Urinary bladder (tissue), 4 donors: ENCODE results near the gene BHLHA9. TPM values are rescaled to one million over a fixed set of nuclear protein-coding genes. Genes with fewer than 3 reads are reported as not detected.
"Not testable (repeated sequence)": the region's sequence is repeated elsewhere in the genome, so short reads cannot be mapped to it uniquely, and the experiment has no call there.

ENCODE experiments used
- DNase-seq: peaks from one replicate; pipeline ENCODE4 v3.0.0-alpha.2; 2015; ENCODE audit errors: extremely low spot score
- H3K27ac ChIP-seq: one replicate; pipeline ENCODE4 v1.5.1; 2013; ENCODE audit warnings: low read depth, mild to moderate bottlenecking, moderate library complexity
- H3K36me3 ChIP-seq: one replicate; pipeline ENCODE4 v1.6.1; 2013; ENCODE audit warnings: mild to moderate bottlenecking, moderate library complexity; ENCODE audit not compliant: insufficient read depth
- H3K4me1 ChIP-seq: one replicate; pipeline ENCODE4 v1.6.1; 2013; ENCODE audit warnings: mild to moderate bottlenecking, moderate library complexity; ENCODE audit not compliant: insufficient read depth
- H3K4me3 ChIP-seq: one replicate; pipeline ENCODE4 v1.5.1; 2013; ENCODE audit warnings: low read depth, low read length
- WGBS: extraction: QIAGEN DNeasy Blood & Tissue Kit; methylation state at CpG from one replicate; pipeline ENCODE4 v1.1.7; 2013; 5-methylcytosine and 5-hydroxymethylcytosine counted together
- polyA plus RNA-seq: library from polyadenylated mRNA; stranded (reverse); fragments of 200-250 nt; gene quantifications from one replicate; pipeline ENCODE4 v1.2.3, GENCODE V29; 2013
- total RNA-seq: library from RNA; depleted of rRNA; stranded (reverse); fragments of >200 nt; gene quantifications from one replicate; pipeline ENCODE4 v1.2.3, GENCODE V29; 2014
- donor health status: healthy with polysubstance abuse.
- donor health status: healthy.

BHLHA9 gene
- total and polyA plus RNA-seq, 2 donors: not detected

DNA sequence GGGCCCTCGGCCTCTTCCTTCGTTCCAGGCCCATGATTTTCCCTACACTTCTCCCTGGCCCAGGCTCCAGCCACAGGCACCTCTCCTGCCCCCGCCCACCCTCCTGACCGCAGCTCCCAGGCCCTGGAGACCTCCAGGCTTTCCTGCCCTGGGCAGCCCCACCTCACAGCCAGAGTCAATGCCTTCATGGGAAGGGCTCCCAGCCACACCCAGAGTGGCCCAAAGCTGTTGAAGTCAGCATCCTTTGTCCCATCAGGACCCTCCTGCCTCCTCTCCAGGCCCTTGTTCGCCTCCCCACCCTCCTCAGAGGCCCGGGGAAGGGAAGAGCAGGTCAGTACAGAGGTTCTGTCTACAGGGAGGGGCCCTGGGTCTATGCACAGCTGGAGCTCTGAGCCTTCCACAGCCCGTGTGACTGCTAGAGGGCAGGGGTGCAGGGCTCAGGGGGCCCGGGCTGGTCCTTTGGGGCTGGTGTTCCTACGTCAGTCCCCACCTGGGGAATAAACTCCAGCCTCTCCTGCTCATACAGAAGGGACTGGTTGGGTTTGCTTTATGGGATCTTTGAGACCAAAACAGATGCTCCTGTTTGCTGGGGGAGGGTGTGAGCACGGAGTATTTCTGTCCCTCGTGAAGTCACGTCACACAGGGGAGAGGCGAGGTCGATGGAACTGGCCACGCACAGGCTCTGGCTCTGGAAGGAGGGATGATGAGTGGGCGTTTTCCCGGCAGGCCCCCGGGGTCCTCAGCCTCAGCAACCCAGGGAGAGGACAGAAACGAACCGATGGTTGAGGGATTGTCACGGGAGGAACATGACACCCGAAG is 29.5 kb downstream of the BHLHA9 start:
- Histone ChIP-seq H3K4me3 (no peak overlapping the region), H3K4me1 (no peaks in the 10 kb centered on the region), H3K27ac (no peak overlapping the region), H3K36me3 (no peaks in the 10 kb centered on the region)
- no peak for DNase-seq
- WGBS: 74% methylated on average over 22 of the region's 22 CpGs

DNA sequence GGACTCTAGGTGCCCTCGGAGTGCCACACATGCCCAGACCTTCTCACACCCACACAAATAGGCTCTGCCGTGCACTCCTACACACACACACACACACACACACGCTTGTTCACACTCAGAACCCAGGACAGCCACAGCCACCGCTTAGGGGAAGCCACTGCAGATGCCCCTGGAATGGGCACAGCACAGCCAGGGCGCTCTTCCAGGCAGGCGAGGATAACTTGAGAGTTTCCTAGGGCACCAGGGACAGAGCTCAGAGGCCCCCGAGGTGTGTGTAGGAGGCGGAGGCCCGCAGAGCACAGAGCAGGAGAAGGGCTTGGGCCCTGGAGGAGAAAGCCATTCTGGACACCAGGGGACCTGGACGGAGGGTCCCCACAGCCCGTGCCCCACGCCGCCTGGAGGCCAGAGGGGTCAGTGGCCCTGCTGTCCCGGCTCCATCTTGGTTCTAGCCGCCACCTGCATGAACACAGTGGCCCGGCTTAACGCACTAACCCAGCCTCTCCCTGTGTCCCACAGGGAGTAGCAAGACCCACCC is 30.2 kb downstream of the BHLHA9 start:
- Histone ChIP-seq H3K27ac (no peak overlapping the region), H3K4me3 (no peak overlapping the region), H3K4me1 (no peaks in the 10 kb centered on the region), H3K36me3 (no peaks in the 10 kb centered on the region)
- WGBS: 85% methylated on average over 17 of the region's 17 CpGs
- no peak for DNase-seq

- H3K4me3 ChIP-seq: no peak overlapping the region
- no peaks in the 10 kb centered on the region for H3K4me1 ChIP-seq
- no peak for DNase-seq
- no peaks in the 10 kb centered on the region for H3K36me3 ChIP-seq
- WGBS: 67% methylated on average over 14 of the region's 14 CpGs
- H3K27ac ChIP-seq: no peak overlapping the region
Observed at GRCh38 chr17:1301546-1301945, 31.3 kb downstream of the BHLHA9 start.

DNA sequence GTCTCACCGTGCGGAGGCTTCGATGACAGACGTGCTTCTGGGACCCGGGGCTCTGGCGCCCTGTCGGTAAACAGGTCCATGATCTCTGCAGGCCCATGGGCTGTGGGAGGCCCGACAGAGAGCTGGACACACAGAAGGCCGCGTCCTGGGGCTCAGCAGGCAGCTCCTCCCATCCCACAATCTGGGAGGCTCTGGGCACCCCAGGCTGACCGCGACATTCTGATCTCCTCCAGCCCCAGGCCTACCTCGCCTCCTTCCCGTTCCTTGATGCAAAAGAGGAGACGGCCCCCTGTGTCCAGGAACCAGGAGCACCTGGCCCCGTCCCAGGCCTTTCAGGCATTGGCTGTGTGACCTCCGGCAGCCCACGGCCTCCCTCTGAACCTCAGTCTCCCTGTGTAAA is 32.5 kb downstream of the BHLHA9 start:
- no peaks in the 10 kb centered on the region for H3K36me3 ChIP-seq
- 74% methylated on average over 18 of the region's 18 CpGs for WGBS
- H3K27ac ChIP-seq: no peak overlapping the region
- no peak overlapping the region for H3K4me3 ChIP-seq
- no peak for DNase-seq
- no peaks in the 10 kb centered on the region for H3K4me1 ChIP-seq

GRCh38 chr17:1304522-1304921 is 34.3 kb downstream of the BHLHA9 start:
- Histone ChIP-seq H3K27ac (no peak overlapping the region), H3K4me3 (no peak overlapping the region), H3K4me1 (no peaks in the 10 kb centered on the region), H3K36me3 (no peaks in the 10 kb centered on the region)
- WGBS: 75% methylated on average over 5 of the region's 5 CpGs
- DNase-seq: no peak

- Histone ChIP-seq H3K36me3 (no peaks in the 10 kb centered on the region), H3K4me3 (no peak overlapping the region), H3K4me1 (no peaks in the 10 kb centered on the region), H3K27ac (no peak overlapping the region)
- 79% methylated on average over 19 of the region's 19 CpGs for WGBS
- no peak for DNase-seq
Observed at GRCh38 chr17:1304962-1305563, 34.8 kb downstream of the BHLHA9 start.

DNA sequence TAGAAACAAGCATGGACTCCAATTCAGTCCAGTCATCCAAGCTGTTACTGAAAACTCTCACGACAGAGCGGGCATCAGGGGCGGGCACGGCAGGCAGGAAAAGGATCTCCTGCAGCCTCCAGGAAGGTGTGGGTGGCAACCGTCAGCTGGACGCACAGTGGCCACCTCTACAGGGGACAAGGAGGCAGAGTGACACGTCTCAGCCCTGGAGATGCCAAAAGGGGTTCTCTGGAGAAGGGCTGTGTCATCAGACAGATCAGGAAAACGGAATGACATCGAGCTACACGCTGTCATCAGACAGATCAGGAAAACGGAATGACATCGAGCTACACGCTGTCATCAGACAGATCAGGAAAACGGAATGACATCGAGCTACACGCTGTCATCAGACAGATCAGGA is 37.6 kb downstream of the BHLHA9 start:
- not testable (repeated sequence) for H3K4me3 ChIP-seq, H3K27ac ChIP-seq, H3K36me3 ChIP-seq, H3K4me1 ChIP-seq, DNase-seq
- 80% methylated on average over 13 of the region's 16 CpGs for WGBS

GRCh38 chr17:1312261-1312870 is 42.1 kb downstream of the BHLHA9 start:
- Histone ChIP-seq H3K4me1 (no peaks in the 10 kb centered on the region), H3K27ac (no peak overlapping the region), H3K36me3 (no peaks in the 10 kb centered on the region), H3K4me3 (no peak overlapping the region)
- WGBS: 55% methylated on average over 9 of the region's 9 CpGs
- no peak for DNase-seq

DNA sequence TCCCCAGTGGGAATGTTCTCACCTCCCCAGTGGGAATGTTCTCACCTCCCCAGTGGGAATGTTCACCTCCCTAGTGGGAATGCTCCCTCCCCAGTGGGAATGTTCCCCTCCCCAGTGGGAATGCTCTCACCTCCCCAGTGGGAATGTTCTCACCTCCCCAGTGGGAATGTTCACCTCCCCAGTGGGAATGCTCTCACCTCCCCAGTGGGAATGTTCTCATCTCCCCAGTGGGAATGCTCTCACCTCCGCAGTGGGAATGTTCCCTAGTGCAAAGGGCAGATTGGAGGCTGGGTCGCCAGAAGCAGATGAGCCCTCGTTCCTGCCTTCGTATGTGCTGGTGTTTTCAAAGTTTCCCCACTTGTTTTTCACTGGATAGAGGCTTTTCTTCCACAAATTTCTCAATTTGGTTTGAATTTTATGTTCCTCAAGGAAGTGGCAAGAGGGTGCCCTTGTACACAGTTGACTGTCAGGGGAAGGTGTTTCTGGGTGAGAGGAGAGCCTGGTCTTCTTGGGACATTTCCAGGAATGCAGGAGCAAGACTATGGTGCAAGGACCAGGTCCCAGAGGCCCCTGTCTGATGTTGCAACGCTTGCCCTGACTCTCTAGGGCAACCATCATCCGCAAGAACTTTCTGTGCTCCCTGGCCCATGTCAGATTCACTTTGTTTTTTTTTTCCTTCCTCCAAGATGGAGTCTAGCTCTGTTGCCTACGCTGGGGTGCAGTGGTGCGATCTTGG is 43.2 kb downstream of the BHLHA9 start:
- Histone ChIP-seq H3K4me1 (no peaks in the 10 kb centered on the region), H3K27ac (no peak overlapping the region), H3K4me3 (no peak overlapping the region), H3K36me3 (no peaks in the 10 kb centered on the region)
- whole genome bisulfite sequencing: 74% methylated on average over 8 of the region's 8 CpGs
- DNase-seq: no peak

DNA sequence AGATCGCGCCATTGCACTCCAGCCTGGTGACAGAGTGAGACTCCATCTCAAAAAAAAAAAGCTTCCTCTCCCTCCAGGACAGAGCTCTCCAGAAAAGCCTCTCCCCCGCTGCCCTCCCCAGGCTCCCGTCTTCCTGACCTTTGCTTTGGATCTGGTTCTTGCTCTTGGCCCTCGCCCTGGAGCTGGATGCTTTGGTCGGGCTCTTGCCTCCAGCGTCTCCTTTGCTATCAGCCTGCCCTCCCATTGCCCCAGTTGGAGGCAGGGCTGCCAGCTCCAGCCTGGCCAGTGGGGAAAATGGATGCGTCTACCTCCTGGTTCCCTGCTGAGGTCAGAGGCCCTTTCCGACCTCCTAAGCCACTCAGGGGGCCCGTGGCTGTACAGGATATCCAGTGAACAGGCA is 45.2 kb downstream of the BHLHA9 start:
- H3K4me1 ChIP-seq: no peaks in the 10 kb centered on the region

DNA sequence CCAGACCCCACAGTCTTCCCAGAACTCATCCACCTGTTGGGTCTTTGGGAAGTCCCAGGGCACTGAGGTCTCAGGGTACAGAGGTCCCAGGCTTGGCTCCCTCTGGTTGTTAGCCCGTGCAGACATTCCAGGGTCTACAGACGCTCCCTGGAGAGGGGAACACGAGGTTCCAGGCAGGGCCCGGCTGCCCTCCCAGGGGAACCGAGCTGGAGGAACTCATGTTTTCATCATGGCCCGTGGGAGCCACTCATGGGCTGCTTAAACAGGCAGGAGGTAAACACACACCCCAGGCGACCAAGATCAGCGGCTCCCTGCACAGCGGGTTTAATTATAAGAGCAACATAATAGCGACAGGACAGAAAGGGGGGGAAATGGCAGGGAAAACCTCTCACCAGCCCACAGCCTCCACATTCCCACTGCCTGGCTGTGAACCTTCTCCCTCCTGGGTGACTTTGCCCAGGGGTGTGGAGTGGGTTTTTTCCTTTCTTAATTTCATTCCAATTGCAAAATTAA is 45.7 kb downstream of the BHLHA9 start:
- no peaks in the 10 kb centered on the region for H3K36me3 ChIP-seq
- DNase-seq: no peak
- no peak overlapping the region for H3K4me3 ChIP-seq
- no peaks in the 10 kb centered on the region for H3K4me1 ChIP-seq
- no peak overlapping the region for H3K27ac ChIP-seq
- 48% methylated on average over 10 of the region's 10 CpGs for WGBS

More for the DNA sequence above, 45.2 kb downstream of the BHLHA9 start:
- H3K36me3 ChIP-seq: no peaks in the 10 kb centered on the region
- H3K27ac ChIP-seq: no peak overlapping the region
- H3K4me3 ChIP-seq: no peak overlapping the region
- DNase-seq: no peak
- 65% methylated on average over 10 of the region's 10 CpGs for WGBS
